ENCODE data around the gene YES1. TPM values are rescaled to one million over a fixed set of nuclear protein-coding genes. Genes with fewer than 3 reads are reported as not detected.

The YES1 gene
- 71.8 and 72.4 TPM in 2 replicates for total RNA-seq

DNA sequence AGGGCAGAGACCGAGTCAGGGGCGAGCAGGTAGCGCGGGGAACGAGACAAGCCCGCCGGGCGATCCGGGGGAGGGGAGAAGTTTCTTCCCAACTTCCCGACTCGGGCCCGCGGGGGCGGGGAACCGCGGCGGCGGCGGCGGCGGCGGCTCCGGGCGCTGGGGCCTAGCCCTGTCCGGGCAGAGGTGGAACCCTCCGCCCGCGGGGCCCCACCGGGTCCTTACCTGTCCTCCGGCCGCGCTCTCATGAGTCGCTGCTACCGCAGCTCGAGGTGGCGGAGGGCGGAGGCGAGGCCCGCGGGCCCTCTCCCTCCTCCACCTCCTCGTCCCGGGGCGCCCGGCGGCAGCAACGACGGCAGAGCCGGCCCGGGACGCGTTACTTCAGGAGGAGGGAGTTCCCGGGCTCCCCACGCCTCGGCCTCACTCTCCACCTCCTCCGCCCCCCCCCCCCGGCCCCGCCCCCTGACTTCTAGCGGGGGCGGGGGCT is at the start of gene YES1:
Gene YES1 (minus strand): TSS at position 351 of the 484 bp plus-strand sequence. CDS start 55,415 bp downstream, outside the sequence.

DNA sequence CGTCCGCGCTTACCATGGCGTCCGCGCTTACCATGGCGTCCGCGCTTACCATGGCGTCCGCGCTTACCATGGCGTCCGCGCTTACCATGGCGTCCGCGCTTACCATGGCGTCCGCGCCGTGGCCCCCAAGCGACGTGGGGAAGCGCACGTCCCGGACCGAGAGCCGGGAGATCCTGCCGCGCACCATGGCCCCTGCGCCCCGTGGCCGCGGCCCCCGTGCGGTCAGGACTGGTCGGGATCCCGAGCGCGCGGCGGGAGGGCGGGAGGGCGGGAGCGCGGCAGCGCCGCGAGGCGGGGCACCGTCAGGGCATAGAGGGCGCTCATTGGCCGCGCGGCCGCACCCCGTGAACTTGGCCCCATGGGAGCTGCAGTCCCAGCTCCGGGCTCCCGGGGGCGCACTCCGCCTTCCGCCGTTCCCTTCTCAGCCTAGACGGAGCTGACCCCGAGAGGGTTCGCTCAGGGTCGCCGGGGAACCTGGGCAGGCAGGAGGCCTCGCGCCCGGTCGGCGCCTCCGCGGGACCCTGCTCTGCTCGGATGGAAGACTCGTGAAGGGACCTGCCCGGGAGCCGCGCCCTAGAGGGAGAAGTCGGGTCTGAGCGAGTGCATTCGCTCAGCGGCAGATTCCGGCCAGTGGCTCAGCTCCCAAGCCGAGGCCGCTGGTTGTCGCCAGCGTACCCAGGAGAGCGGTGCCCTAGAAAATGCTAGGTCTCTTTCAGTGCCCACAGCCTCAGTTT is 99.5 kb downstream of the YES1 start, which contains the start of gene ENOSF1:
Gene ENOSF1 (minus strand): TSS at position 230 of the 734 bp plus-strand sequence. CDS start 43 bp downstream, at position 187.

Other genes with a start within 250 kb of the YES1 start
- gene CETN1, start 231.9 kb downstream of the YES1 start, total RNA-seq: not detected in 2 replicates
- gene CLUL1, start 215.3 kb downstream of the YES1 start, total RNA-seq: not detected in 2 replicates
- 3.2 and 6.6 TPM in 2 replicates for gene TYMS, start 154.6 kb downstream of the YES1 start, total RNA-seq
- gene ENOSF1, start 99.6 kb downstream of the YES1 start, total RNA-seq: 19.7 and 21.7 TPM in 2 replicates
- not detected in 2 replicates for gene ADCYAP1, start 92.6 kb upstream of the YES1 start, total RNA-seq